Measurements from ENCODE around the gene EFCAB6.

DNA sequence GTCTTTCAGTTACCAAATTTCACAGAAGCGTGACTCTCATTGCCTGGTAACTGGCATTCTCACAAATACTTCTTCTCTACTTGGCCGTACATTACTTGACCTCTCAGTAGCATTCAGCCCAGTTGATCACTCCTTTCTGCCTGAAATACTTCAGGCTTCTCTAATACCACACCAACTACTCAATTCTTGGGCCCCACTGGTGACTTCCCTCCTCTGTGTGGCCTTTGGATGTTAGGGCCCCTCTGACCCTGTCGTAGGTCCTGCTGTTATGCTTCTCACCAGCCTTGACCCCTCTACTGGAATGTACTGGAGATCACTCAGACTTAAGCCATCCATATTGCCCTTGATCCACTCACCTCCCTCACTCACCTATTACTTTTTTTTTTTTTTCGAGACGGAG, 2.2 kb upstream of the EFCAB6 start:
- TF ChIP-seq, protein P1, sequence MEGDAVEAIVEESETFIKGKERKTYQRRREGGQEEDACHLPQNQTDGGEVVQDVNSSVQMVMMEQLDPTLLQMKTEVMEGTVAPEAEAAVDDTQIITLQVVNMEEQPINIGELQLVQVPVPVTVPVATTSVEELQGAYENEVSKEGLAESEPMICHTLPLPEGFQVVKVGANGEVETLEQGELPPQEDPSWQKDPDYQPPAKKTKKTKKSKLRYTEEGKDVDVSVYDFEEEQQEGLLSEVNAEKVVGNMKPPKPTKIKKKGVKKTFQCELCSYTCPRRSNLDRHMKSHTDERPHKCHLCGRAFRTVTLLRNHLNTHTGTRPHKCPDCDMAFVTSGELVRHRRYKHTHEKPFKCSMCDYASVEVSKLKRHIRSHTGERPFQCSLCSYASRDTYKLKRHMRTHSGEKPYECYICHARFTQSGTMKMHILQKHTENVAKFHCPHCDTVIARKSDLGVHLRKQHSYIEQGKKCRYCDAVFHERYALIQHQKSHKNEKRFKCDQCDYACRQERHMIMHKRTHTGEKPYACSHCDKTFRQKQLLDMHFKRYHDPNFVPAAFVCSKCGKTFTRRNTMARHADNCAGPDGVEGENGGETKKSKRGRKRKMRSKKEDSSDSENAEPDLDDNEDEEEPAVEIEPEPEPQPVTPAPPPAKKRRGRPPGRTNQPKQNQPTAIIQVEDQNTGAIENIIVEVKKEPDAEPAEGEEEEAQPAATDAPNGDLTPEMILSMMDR (IDR thresholded peaks at IDR 0.05), result no peak
- TF ChIP-seq POLR2AphosphoS5 (IDR thresholded peaks at IDR 0.05) (no peak), POLR2A (IDR thresholded peaks at IDR 0.05; ENCODE audit: low read depth) (no peak)
